ENCODE data around the gene DNAJA2.
A peak's percentile ranks its signal among the peaks of the same experiment; 100 is the strongest.
"Not testable (repeated sequence)": the region's sequence is repeated elsewhere in the genome, so short reads cannot be mapped to it uniquely, and the experiment has no call there.

DNAJA2 gene

DNA sequence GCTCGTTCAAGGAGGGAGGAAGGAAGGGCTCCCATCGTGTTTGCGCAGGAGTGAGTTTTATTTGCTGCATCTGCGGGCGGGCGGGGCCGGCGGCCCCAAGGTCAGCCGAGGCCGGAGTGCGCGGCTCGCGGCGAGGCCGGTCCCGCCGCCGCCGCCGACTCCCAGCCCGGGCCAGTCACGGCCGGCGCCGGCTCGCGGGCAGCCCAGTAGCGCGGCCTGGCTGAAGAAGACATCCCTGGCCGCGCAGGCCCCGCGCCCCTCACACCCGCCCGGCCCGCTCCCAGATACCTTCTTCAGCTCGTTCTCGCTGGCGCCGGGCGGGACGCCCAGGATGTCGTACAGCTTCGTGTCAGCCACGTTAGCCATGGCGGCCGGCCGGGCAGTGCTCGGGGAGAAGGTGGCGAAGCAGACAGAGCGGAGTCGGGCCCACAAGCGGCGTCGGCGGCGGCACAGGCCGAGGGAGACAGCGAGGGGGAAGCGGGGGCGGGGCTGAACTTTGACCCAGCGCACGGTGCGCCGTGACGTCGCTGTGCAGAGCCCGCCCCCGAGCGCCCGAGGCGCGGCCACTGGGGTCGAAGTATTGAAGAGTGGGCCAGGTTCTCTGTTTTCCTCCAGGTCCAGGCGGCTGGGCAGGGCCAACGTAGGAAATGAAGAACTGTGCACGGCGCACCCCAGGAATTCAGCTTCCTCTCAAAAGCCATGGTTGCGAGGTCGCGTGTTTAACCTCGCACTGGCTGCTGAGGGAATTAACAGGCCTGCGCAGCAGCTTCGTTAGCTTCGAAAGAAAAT, at the start of gene DNAJA2:
TSS of gene DNAJA2 (minus strand) at position 468 of the 789 bp plus-strand sequence. CDS start at position 366, 102 bp downstream.
- DNase-seq (ENCODE audit: low spot score): peak; percentile 96

DNA sequence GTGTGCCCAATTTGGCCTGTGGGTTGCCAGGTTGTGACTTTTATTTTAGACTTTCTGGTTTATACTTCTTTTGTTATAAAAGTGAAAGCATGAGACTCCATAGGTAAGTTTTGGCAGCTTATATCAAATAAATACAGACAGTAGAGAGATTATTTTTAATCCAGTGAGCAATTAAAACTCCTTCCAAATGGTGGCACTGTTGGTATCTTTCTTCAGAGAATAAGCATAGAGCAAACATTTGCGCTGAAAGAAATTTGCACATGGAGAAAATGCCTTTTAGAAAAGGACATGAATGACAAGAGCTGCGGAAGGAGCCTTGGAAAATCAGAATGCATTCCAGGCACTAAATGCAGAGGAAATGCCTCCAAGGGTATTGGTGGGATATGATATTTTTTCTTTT, 46.1 kb upstream of the DNAJA2 start:
- DNase-seq (ENCODE audit: low spot score): no peak

- DNase-seq (ENCODE audit: low spot score): peak; percentile 43
These were observed 44.9 kb upstream of the DNAJA2 start for GRCh38 chr16:47018223-47018891.

GRCh38 chr16:47017636-47018035, 44.2 kb upstream of the DNAJA2 start:
- DNase-seq (ENCODE audit: low spot score): no peak

DNA sequence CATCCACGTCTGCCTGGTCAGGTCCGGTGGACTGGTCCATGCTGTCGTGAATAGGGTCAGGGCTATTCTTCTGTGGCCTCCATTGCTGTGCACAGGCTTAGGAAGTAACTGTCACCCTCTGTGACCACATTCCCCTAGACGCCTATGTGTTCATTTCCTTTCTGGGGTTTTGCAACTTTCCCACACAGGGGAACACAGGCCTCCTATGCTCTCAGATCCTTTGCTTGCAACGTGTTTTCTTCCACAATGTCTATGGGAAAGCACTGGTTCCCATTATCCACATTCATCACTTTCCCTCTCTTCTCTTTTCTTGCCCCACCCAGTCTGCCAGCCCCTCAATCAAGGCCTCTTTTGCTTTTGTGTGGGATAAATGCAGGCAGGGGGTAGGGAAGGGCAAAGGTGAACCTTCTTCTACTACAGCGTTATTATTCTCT, 43.2 kb upstream of the DNAJA2 start:
- no peak for DNase-seq (ENCODE audit: low spot score)

DNA sequence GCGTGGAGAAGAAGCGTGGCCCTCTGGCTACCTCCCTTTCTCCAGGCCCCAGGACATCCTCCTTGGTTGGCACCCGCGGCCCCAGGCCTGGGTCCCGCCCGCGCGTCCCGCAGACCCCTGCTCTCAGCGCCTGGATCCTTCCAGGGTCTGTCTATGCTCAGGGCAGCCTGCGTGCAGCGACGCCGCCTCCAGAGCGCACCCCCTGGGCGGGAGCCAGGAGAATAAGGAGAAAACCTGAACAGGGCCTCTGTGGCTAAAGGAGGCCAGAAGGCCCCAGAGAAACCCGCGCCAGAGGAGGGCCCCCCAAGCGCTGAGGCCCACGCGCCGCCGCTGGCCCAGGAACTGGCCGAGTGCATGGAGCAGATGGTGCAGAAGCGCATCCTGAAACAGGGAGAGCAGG, 40.4 kb upstream of the DNAJA2 start:
- no peak for DNase-seq (ENCODE audit: low spot score)

- no peak for DNase-seq (ENCODE audit: low spot score)
These were observed 39.7 kb upstream of the DNAJA2 start for GRCh38 chr16:47013172-47013571.

DNA sequence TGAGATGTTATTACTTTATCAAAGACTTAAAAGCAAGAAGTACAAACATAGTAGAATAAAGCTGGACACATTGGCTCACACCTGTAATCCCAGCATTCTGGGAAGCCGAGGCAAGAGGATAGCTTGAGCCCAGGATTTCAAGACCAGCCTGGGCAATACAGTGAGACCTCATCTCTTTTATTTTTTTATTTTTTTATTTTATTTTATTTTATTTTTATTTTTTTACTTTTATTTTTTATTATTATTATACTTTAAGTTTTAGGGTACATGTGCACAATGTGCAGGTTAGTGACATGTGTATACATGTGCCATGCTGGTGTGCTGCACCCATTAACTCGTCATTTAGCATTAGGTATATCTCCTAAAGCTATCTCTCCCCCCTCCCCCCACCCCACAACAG, 37.3 kb upstream of the DNAJA2 start:
- not testable (repeated sequence) for DNase-seq (ENCODE audit: low spot score)

DNA sequence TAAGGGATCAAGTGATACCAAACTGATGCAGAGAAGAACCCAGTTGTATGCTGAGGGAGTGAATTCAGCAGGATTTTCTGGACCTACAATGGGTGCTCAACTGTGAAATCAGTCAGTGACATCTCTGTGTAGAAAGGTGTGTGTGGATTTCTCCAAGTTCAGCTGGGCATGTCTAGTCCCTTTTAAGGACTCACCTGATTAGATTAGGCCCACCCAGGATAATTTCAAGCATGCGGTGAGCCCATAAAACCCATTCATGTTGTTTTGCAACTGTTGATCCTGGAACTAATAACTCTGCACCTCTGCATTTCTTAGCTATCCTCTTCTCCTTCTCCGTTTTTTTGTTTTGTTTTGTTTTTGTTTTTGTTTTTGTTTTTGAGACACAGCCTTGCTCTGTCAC, 35.1 kb upstream of the DNAJA2 start:
- no peak for DNase-seq (ENCODE audit: low spot score)

DNA sequence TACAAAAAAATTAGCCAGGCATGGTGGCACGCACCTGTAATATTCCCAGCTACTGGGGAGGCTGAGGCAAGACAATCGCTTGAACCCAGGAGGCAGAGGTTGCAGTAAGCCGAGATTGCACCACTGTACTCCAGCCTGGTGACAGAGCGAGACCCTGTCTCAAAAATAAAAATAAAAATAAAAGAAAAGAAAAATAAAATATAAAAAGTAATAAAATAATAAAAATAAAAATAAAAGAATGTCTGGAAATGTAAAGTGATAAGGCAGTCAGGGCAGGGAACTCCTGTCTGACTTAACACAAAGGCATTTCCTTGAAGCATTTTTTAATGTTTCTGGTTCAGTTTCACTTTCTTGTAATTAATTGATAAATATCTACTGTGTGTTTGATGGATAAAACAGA, 34.7 kb upstream of the DNAJA2 start:
- peak; percentile 42 for DNase-seq (ENCODE audit: low spot score)

- DNase-seq (ENCODE audit: low spot score): no peak
These were observed 31.2 kb upstream of the DNAJA2 start for GRCh38 chr16:47004652-47005051.

DNA sequence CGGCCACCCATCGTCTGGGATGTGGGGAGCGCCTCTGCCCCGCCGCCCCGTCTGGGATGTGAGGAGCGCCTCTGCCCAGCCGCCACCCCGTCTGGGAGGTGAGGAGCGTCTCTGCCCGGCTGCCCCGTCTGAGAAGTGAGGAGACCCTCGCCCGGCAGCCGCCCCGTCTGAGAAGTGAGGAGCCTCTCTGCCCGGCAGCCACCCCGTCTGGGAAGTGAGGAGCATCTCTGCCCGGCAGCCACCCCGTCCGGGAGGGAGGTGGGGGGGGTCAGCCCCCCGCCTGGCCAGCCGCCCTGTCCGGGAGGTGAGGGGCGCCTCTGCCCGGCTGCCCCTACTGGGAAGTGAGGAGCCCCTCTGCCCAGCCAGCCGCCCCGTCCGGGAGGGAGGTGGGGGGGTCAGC, 26.6 kb upstream of the DNAJA2 start:
- DNase-seq (ENCODE audit: low spot score): not testable (repeated sequence)

DNA sequence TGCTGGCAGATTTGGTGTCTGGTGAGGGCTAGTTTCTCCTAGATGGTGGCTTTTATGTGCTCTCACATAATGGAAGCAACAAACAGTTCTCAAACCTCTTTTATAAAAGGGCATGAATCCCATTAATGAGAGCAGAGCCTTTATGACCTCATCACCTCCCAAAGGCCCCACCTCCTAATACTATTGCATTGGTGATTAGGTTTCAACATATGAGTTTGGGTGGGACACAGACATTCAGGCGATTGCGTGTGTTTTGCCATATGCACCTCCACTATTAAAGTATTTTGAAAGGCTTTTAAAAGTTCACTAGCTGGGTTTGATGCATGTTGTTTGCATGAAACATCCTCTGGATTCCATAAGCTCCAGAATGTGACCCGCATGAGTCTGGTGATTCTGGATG, 24.4 kb upstream of the DNAJA2 start:
- DNase-seq (ENCODE audit: low spot score): no peak

GRCh38 chr16:46996952-46997458, 23.5 kb upstream of the DNAJA2 start:
- no peak for DNase-seq (ENCODE audit: low spot score)

DNA sequence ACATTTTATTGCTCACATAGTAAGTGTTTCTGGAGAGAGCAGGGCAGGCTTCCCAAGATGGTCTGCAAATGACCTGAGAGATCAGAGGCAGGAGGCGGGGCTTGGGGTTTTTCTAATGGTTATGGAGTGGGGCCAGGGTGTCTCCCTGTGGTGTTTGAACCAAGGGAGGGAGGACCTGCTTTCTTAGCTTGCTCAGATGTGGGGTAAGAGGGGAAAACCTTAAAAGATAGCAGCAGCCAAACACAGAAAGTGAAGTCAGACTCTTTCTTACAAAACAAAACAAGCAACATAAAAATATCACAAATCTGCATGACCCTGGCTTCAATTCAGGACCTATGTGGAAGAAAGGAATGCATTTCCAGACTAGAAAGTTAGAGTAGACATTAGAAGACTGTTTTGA, 22.9 kb upstream of the DNAJA2 start:
- DNase-seq (ENCODE audit: low spot score): no peak

- no peak for DNase-seq (ENCODE audit: low spot score)
These were observed 18.5 kb upstream of the DNAJA2 start for GRCh38 chr16:46991729-46992704.

- DNase-seq (ENCODE audit: low spot score): no peak
These were observed 13.4 kb upstream of the DNAJA2 start for GRCh38 chr16:46986896-46987295.

- DNase-seq (ENCODE audit: low spot score): no peak
These were observed 13.0 kb upstream of the DNAJA2 start for GRCh38 chr16:46986438-46986837.

DNA sequence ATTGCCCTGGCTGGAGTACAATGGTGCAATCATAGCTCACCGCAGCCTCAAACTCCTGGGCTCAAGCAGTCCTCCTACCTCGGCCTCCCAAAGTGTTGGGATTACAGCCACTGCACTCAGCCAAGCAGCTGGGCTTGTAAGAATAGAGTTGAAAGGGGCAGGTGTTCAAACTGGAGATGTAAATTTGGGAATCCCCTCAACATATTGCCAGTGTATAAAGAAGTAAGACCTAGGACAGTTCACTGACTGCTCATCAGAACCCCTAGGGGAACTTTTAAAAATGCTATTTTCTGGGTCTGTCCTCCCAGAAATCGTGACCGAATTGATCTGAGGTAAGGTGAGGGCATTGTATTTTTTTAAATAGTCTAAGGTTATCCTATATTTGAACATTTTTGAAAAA, 8.9 kb upstream of the DNAJA2 start:
- no peak for DNase-seq (ENCODE audit: low spot score)

- no peak for DNase-seq (ENCODE audit: low spot score)
These were observed 7.5 kb upstream of the DNAJA2 start for GRCh38 chr16:46980926-46981325.

- DNase-seq (ENCODE audit: low spot score): no peak
These were observed 3.1 kb upstream of the DNAJA2 start for GRCh38 chr16:46976550-46976949.

- no peak for DNase-seq (ENCODE audit: low spot score)
These were observed 2.5 kb upstream of the DNAJA2 start for GRCh38 chr16:46975908-46976470.
